ENCODE results near the gene OR5AU1. TPM values are rescaled to one million over a fixed set of nuclear protein-coding genes. Genes with fewer than 3 reads are reported as not detected.

The OR5AU1 gene
- not detected in 2 replicates for total RNA-seq

GRCh38 chr14:21155963-21156362, at the start of gene OR5AU1:
Gene OR5AU1 (minus strand): TSS chr14:21156063. CDS start chr14:21155872, 191 bp downstream.

Other genes starting within 250 kb of the OR5AU1 start
- not detected in 2 replicates for gene RNASE2, start 200.6 kb downstream of the OR5AU1 start, total RNA-seq
- gene METTL17, start 166.1 kb downstream of the OR5AU1 start, total RNA-seq = 42.4 and 75.1 TPM in 2 replicates
- 0.22 TPM in 1 of 2 replicates, not detected in the other for gene SLC39A2, start 156.8 kb downstream of the OR5AU1 start, total RNA-seq
- gene NDRG2, start 131.0 kb downstream of the OR5AU1 start, total RNA-seq = 0.44 and 0.75 TPM in 2 replicates
- not detected in 2 replicates for gene TPPP2, start 125.8 kb downstream of the OR5AU1 start, total RNA-seq
- not detected in 2 replicates for gene RNASE13, start 121.3 kb downstream of the OR5AU1 start, total RNA-seq
- not detected in 2 replicates for gene RNASE7, start 113.7 kb downstream of the OR5AU1 start, total RNA-seq
- not detected in 2 replicates for gene RNASE8, start 98.2 kb downstream of the OR5AU1 start, total RNA-seq
- 42.8 and 43.9 TPM in 2 replicates for gene ARHGEF40, start 85.8 kb downstream of the OR5AU1 start, total RNA-seq
- gene ZNF219, start 57.4 kb downstream of the OR5AU1 start, total RNA-seq = 2.2 and 2.5 TPM in 2 replicates
- not detected in 2 replicates for gene TMEM253, start 55.0 kb downstream of the OR5AU1 start, total RNA-seq
- 676 and 818 TPM in 2 replicates for gene HNRNPC, start 113.4 kb upstream of the OR5AU1 start, total RNA-seq
- gene RPGRIP1, start 124.0 kb upstream of the OR5AU1 start, total RNA-seq = under 0.01 TPM in 1 of 2 replicates, not detected in the other
- 90.4 and 129 TPM in 2 replicates for gene SUPT16H, start 228.0 kb upstream of the OR5AU1 start, total RNA-seq

All from uterine smooth muscle cell (primary cell).